Prostate gland (tissue), 2 donors: ENCODE measurements around the gene SPATA24. TPM values are rescaled to one million over a fixed set of nuclear protein-coding genes. Genes with fewer than 3 reads are reported as not detected.

Source experiments
- DNase-seq: peaks from one replicate; pipeline ENCODE4 v3.0.0-alpha.2; 2019; ENCODE audit warnings: low spot score
- H3K27ac ChIP-seq, 2 donors: fragments of 200-600 bp; sonication (generic); 2 replicates each; pipeline ENCODE4 v1.5.1; 2017 to 2019
- H3K27me3 ChIP-seq: fragments of 200-600 bp; sonication (generic); replicated peaks from 2 replicates; pipeline ENCODE4 v1.5.1; 2019; ENCODE audit not compliant: insufficient read depth
- H3K36me3 ChIP-seq, 2 donors: fragments of 200-600 bp; sonication (generic); 1 replicate in 1 of 2; 2 replicates in 1 of 2; pipeline versions ENCODE4 v1.5.1 to v1.8.1; 2017 to 2019
- H3K4me1 ChIP-seq: fragments of 200-600 bp; sonication (generic); replicated peaks from 2 replicates; pipeline ENCODE4 v1.5.1; 2019
- H3K4me3 ChIP-seq, 2 donors: fragments of 200-600 bp; sonication (generic); 2 replicates each; pipeline ENCODE4 v1.5.1; 2017 to 2019
- H3K9me3 ChIP-seq: fragments of 200-600 bp; sonication (generic); 2 replicates; pipeline ENCODE4 v1.5.1; 2017
- CTCF ChIP-seq, 4 experiments: fragments of 200-600 bp in 2 of 4; fragments of 450-650 bp in 2 of 4; sonication (generic) in 2 of 4; IDR thresholded peaks; 1 replicate in 3 of 4; 2 replicates in 1 of 4; pipeline ENCODE4 v1.5.1; 2016 to 2019; ENCODE audit warnings: antibody characterized with exemption in 4 of 4, mild to moderate bottlenecking in 2 of 4, moderate library complexity in 2 of 4
- POLR2A ChIP-seq: fragments of 450-650 bp; IDR thresholded peaks from one replicate; pipeline ENCODE4 v1.6.1; 2016; ENCODE audit warnings: antibody characterized with exemption, mild to moderate bottlenecking
- POLR2AphosphoS5 ChIP-seq: sonication (generic); formaldehyde crosslinking; IDR thresholded peaks from one replicate; pipeline ENCODE4 v1.6.1; 2017; ENCODE audit warnings: antibody characterized with exemption
- WGBS: methylation state at CpG from one replicate; pipeline ENCODE4 v1.1.5; 2018; 5-methylcytosine and 5-hydroxymethylcytosine counted together
- intact Hi-C: fragments of 100-400 bp; cut with DNase I; formaldehyde crosslinking; loops from one replicate; pipeline ENCODE4 v1.14.2; 2022
- total RNA-seq, 2 donors: library from RNA; depleted of rRNA; stranded (reverse); fragments of >200 nt; gene quantifications; one replicate each; pipeline ENCODE4 v1.1.0, GENCODE V29; 2016

SPATA24 gene
- total RNA-seq, 2 donors from 2014 or later: 4.4 to 27.3 TPM

GRCh38 chr5:139416651-139417050 lies 12.8 kb upstream of the SPATA24 start:
- 71% methylated on average over 9 of the region's 9 CpGs for WGBS
- TF ChIP-seq POLR2A (no peak), POLR2AphosphoS5 (no peak), CTCF (IDR thresholded peaks at IDR 0.05) (no peak)
- H3K27me3 ChIP-seq: no peaks in the 10 kb centered on the region
- H3K4me3 ChIP-seq: no peak overlapping the region
- no peaks in the 10 kb centered on the region for H3K36me3 ChIP-seq
- H3K9me3 ChIP-seq: no peaks in the 10 kb centered on the region
- no peaks in the 10 kb centered on the region for H3K4me1 ChIP-seq
- H3K27ac ChIP-seq: peak overlapping the region in 1 of 2 donors; percentile 0
- intact Hi-C loops: no loop called here
- no peak for DNase-seq

- no peak for TF ChIP-seq POLR2A
- no peak for TF ChIP-seq POLR2AphosphoS5
- no peak for TF ChIP-seq CTCF (IDR thresholded peaks at IDR 0.05)
- H3K4me3 ChIP-seq: no peak overlapping the region
- no peaks in the 10 kb centered on the region for H3K9me3 ChIP-seq
- no peaks in the 10 kb centered on the region for H3K36me3 ChIP-seq
- intact Hi-C loops: no loop called here
- H3K4me1 ChIP-seq: no peaks in the 10 kb centered on the region
- no peaks in the 10 kb centered on the region for H3K27me3 ChIP-seq
- peak overlapping the region in 1 of 2 donors; percentile 23 for H3K27ac ChIP-seq
- DNase-seq: no peak
These were observed 12.0 kb upstream of the SPATA24 start for GRCh38 chr5:139415869-139416268.

GRCh38 chr5:139415221-139415861 lies 11.5 kb upstream of the SPATA24 start:
- peak; percentile 68 for DNase-seq
- H3K36me3 ChIP-seq: no peaks in the 10 kb centered on the region
- TF ChIP-seq CTCF (IDR thresholded peaks at IDR 0.05) (no peak), POLR2AphosphoS5 (peak; percentile 67), POLR2A (no peak)
- no peaks in the 10 kb centered on the region for H3K9me3 ChIP-seq
- H3K27ac ChIP-seq: peak overlapping the region in 1 of 2 donors; percentile 23
- WGBS: 34% methylated on average over 8 of the region's 8 CpGs
- H3K27me3 ChIP-seq: no peaks in the 10 kb centered on the region
- H3K4me1 ChIP-seq: no peaks in the 10 kb centered on the region
- intact Hi-C loops: no loop called here
- H3K4me3 ChIP-seq: no peak overlapping the region

GRCh38 chr5:139414581-139415130 lies 10.8 kb upstream of the SPATA24 start:
- H3K27me3 ChIP-seq: no peaks in the 10 kb centered on the region
- DNase-seq: no peak
- no peaks in the 10 kb centered on the region for H3K4me1 ChIP-seq
- H3K36me3 ChIP-seq: no peaks in the 10 kb centered on the region
- 58% methylated on average over 9 of the region's 9 CpGs for WGBS
- intact Hi-C loops: no loop called here
- H3K27ac ChIP-seq: peak overlapping the region in 1 of 2 donors; percentile 23
- TF ChIP-seq POLR2AphosphoS5: no peak
- TF ChIP-seq CTCF (IDR thresholded peaks at IDR 0.05): no peak
- TF ChIP-seq POLR2A: no peak
- H3K4me3 ChIP-seq: no peak overlapping the region
- H3K9me3 ChIP-seq: no peaks in the 10 kb centered on the region

- no peak for TF ChIP-seq POLR2AphosphoS5
- no peak for TF ChIP-seq POLR2A
- no peak for TF ChIP-seq CTCF (IDR thresholded peaks at IDR 0.05)
- intact Hi-C loops: no loop called here
- Histone ChIP-seq H3K4me3 (no peak overlapping the region), H3K27me3 (no peaks in the 10 kb centered on the region), H3K9me3 (no peaks in the 10 kb centered on the region), H3K27ac (peak overlapping the region in 1 of 2 donors; percentile 23), H3K4me1 (no peaks in the 10 kb centered on the region), H3K36me3 (no peaks in the 10 kb centered on the region)
- no peak for DNase-seq
- 61% methylated on average over 6 of the region's 6 CpGs for WGBS
These were observed 10.1 kb upstream of the SPATA24 start for GRCh38 chr5:139413963-139414362.
